Measurements from ENCODE around the gene TBL1X. TPM values are rescaled to one million over a fixed set of nuclear protein-coding genes. Genes with fewer than 3 reads are reported as not detected.

Gene TBL1X
- total and polyA plus RNA-seq, 10 of the 15 experiments (the other 5 are each of a cell fraction or from before 2014, with no cell fraction given), result 4.4 to 26.3 (median 10.6) TPM

DNA sequence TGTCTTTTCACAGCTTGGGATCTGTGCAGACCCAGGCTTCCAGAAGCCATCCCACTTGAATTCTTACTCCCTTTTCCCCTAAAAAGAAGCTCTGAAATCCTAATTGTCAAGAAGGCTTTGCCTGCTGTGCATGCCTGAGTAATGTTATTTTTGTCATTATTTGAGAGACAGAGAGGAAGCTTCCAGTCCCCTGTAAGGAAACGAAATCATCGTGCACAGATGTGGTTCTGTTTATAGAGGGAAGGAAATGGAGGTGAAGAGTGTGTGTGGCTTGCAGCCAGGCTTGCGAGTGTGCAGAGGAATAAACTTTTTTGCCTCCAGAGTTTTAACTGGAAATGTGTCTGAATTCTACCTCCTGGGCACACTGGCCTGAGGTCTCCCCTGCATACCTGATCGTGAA, 70.2 kb downstream of the TBL1X start:
- Histone ChIP-seq H3K9me3 (replicated peaks; ENCODE audit: control insufficient read depth, insufficient read depth, low read length) (no peaks in the 10 kb centered on the region), H3K4me2 (ENCODE audit: control insufficient read depth, insufficient read depth) (no peak overlapping the region), H3K79me2 (ENCODE audit: control insufficient read depth, insufficient read depth, low read length) (no peaks in the 10 kb centered on the region), H3K4me1 (ENCODE audit: control insufficient read depth, insufficient read depth, low read length) (no peaks in the 10 kb centered on the region), H3K4me3 (no peak overlapping the region), H4K20me1 (ENCODE audit: control insufficient read depth, insufficient read depth) (no peaks in the 10 kb centered on the region), H2AFZ (ENCODE audit: control insufficient read depth, low read depth, low read length) (no peak overlapping the region), H3K9ac (ENCODE audit: control insufficient read depth, insufficient read depth, low read length) (no peak overlapping the region), H3K27me3 (replicated peaks in 1 of 2; ENCODE audit: control insufficient read depth in 2 of 2, insufficient read depth in 2 of 2, low read length in 1 of 2) (no peaks in the 10 kb centered on the region), H3K36me3 (ENCODE audit: control insufficient read depth in 2 of 2, insufficient read depth in 2 of 2, low read length in 1 of 2) (no peaks in the 10 kb centered on the region), H3K27ac (ENCODE audit: control insufficient read depth, insufficient read depth) (no peak overlapping the region)
- CTCF ChIA-PET, result no interaction called here
- SMC1A ChIA-PET (ENCODE audit: uncharacterized antibody, unreplicated experiment), result interaction anchor here (0.5 to 1.0 kb wide), 2 partner anchors 60 to 337 kb away, joined by 3 read pairs; no protein-coding TSS in a partner anchor
- FAIRE-seq, result no peak
- 38% methylated on average over 4 of the region's 4 CpGs for WGBS (ENCODE audit: insufficient coverage, insufficient replicate concordance, low lambda C conversion rate, missing lambda C conversion rate)
- intact Hi-C loops (cut with micrococcal nuclease; ENCODE audit: unreplicated experiment) (no loop called here), in situ Hi-C loops (cut with MboI) (no loop called here)
- no peak for DNase-seq (ENCODE audit: low read depth, low spot score)
- no peak for TF ChIP-seq SMC3 (IDR thresholded peaks at IDR 0.05; ENCODE audit: borderline replicate concordance, low read length)
- no peak for TF ChIP-seq TBL1XR1 (IDR thresholded peaks at IDR 0.05; ENCODE audit: low read depth, low read length)
- no peak for TF ChIP-seq NFYB (IDR thresholded peaks at IDR 0.05; ENCODE audit: insufficient read depth, low read depth, low read length)
- no peak for TF ChIP-seq NRF1 (conservative IDR thresholded peaks at IDR 0.05; ENCODE audit: low read depth, low read length)
- no peak for TF ChIP-seq PRDM15 (CRISPR knock-in tag; IDR thresholded peaks at IDR 0.05)
- no peak for TF ChIP-seq IKZF1 (conservative IDR thresholded peaks at IDR 0.05)
- TF ChIP-seq POU2F2 (IDR thresholded peaks at IDR 0.05; ENCODE audit: borderline replicate concordance, low read depth, low read length), result no peak
- TF ChIP-seq RAD51 (IDR thresholded peaks at IDR 0.05), result no peak
- TF ChIP-seq EED (IDR thresholded peaks at IDR 0.05; ENCODE audit: low read depth), result no peak
- no peak for TF ChIP-seq MYB (IDR thresholded peaks at IDR 0.05; ENCODE audit: borderline replicate concordance, low read depth, low read length)
- TF ChIP-seq KLF5 (IDR thresholded peaks at IDR 0.05; ENCODE audit: partially characterized antibody), result no peak
- no peak for TF ChIP-seq ASH2L (IDR thresholded peaks at IDR 0.05; ENCODE audit: borderline replicate concordance, low read depth)
- TF ChIP-seq, protein P1, sequence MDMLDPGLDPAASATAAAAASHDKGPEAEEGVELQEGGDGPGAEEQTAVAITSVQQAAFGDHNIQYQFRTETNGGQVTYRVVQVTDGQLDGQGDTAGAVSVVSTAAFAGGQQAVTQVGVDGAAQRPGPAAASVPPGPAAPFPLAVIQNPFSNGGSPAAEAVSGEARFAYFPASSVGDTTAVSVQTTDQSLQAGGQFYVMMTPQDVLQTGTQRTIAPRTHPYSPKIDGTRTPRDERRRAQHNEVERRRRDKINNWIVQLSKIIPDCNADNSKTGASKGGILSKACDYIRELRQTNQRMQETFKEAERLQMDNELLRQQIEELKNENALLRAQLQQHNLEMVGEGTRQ (IDR thresholded peaks at IDR 0.05; ENCODE audit: borderline replicate concordance, low read depth, low read length), result no peak
- TF ChIP-seq SMAD5 (IDR thresholded peaks at IDR 0.05; ENCODE audit: low read depth), result no peak
- no peak for TF ChIP-seq ZNF622 (IDR thresholded peaks at IDR 0.05)
- TF ChIP-seq WRNIP1 (IDR thresholded peaks at IDR 0.05; ENCODE audit: borderline replicate concordance, low read depth, low read length), result no peak
- TF ChIP-seq LARP7 (IDR thresholded peaks at IDR 0.05), result no peak
- no peak for TF ChIP-seq IRF3 (IDR thresholded peaks at IDR 0.05)
- ATAC-seq, result no peak
- RAD21 ChIA-PET (ENCODE audit: unreplicated experiment), result no interaction called here
- no TSS peak for BruUV-seq (replicated peaks)
- POLR2A ChIA-PET, result no interaction called here

Data from GM12878 (cell line).